ENCODE data around the gene SND1. TPM values are rescaled to one million over a fixed set of nuclear protein-coding genes. Genes with fewer than 3 reads are reported as not detected.

The SND1 gene
- total RNA-seq, 2 experiments from 2014 or later = 158 to 166 TPM

GRCh38 chr7:128007303-128007680 lies 355.3 kb downstream of the SND1 start:
- H3K27ac Mint-ChIP-seq = no peak overlapping the region
- no peak for DNase-seq
- no peaks in the 10 kb centered on the region for H3K36me3 Mint-ChIP-seq
- no peak for ATAC-seq
- no peaks in the 10 kb centered on the region for H3K27me3 Mint-ChIP-seq
- peaks cover 13% of the 10 kb centered on the region for H3K4me1 Mint-ChIP-seq
- CTCF ChIA-PET = no interaction called here
- H3K9me3 Mint-ChIP-seq (ENCODE audit: low read depth) = no peaks in the 10 kb centered on the region
- no peak overlapping the region for H3K4me3 Mint-ChIP-seq

GRCh38 chr7:128008141-128008540 lies 356.1 kb downstream of the SND1 start:
- CTCF ChIA-PET = no interaction called here
- ATAC-seq (no peak), DNase-seq (no peak)
- no peaks in the 10 kb centered on the region for H3K27me3 Mint-ChIP-seq
- no peaks in the 10 kb centered on the region for H3K36me3 Mint-ChIP-seq
- H3K4me3 Mint-ChIP-seq = no peak overlapping the region
- peaks cover 13% of the 10 kb centered on the region for H3K4me1 Mint-ChIP-seq
- H3K27ac Mint-ChIP-seq = no peak overlapping the region
- H3K9me3 Mint-ChIP-seq (ENCODE audit: low read depth) = no peaks in the 10 kb centered on the region

GRCh38 chr7:128008744-128009143 lies 356.8 kb downstream of the SND1 start:
- no peak overlapping the region for H3K27ac Mint-ChIP-seq

DNA sequence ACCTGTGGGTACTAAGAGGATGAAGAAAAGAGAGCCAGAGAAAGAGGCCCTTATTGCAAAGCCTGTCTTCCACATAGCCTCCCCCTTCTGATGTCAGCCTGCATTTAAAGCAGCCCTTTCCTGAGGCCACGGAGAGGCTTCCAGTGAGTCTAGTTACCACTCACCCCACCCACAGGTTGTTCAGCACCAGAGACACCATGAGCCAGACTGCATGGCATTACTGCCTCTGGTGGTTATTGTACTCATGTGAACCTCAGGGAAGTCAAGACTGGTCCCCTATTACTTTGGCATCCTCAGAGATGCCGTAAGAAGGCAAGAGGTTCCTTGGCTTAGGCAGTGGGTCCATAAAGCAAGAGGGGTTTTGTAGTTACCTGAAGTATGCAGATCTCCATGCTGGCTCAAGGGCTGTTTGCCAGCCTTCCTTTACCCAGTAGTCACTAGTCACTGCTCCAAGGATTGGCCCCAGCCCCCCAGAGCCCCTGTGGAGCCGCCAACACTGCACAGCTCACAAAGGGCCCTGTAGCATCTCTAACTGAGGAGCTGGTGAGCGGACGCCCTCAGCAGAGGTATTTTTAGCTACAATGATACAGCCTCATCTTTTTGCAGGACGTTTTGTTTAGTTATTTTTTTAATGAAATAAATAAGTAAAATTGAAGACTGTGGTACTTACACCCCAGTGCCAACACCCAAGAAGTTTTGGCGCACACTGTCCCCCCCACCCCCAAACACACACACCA lies 358.6 kb downstream of the SND1 start:
- H3K27me3 Mint-ChIP-seq = no peaks in the 10 kb centered on the region
- H3K9me3 Mint-ChIP-seq (ENCODE audit: low read depth) = no peaks in the 10 kb centered on the region
- CTCF ChIA-PET = no interaction called here
- DNase-seq = no peak
- H3K36me3 Mint-ChIP-seq = no peaks in the 10 kb centered on the region
- no peaks in the 10 kb centered on the region for H3K4me1 Mint-ChIP-seq
- no peak overlapping the region for H3K4me3 Mint-ChIP-seq
- no peak overlapping the region for H3K27ac Mint-ChIP-seq
- ATAC-seq = no peak

More at GRCh38 chr7:128008744-128009143, 356.8 kb downstream of the SND1 start:
- CTCF ChIA-PET = no interaction called here
- Mint-ChIP-seq H3K4me3 (no peak overlapping the region), H3K27me3 (no peaks in the 10 kb centered on the region), H3K36me3 (no peaks in the 10 kb centered on the region), H3K4me1 (peaks cover 8% of the 10 kb centered on the region), H3K9me3 (ENCODE audit: low read depth) (no peaks in the 10 kb centered on the region)
- DNase-seq = no peak
- no peak for ATAC-seq

- Mint-ChIP-seq H3K9me3 (ENCODE audit: low read depth) (no peaks in the 10 kb centered on the region), H3K4me1 (no peaks in the 10 kb centered on the region), H3K27me3 (no peaks in the 10 kb centered on the region), H3K4me3 (no peak overlapping the region), H3K27ac (no peak overlapping the region), H3K36me3 (no peaks in the 10 kb centered on the region)
- CTCF ChIA-PET = no interaction called here
- no peak for ATAC-seq
- DNase-seq = no peak
These were observed 359.2 kb downstream of the SND1 start for GRCh38 chr7:128011131-128011661.

- Mint-ChIP-seq H3K27ac (no peak overlapping the region), H3K36me3 (no peaks in the 10 kb centered on the region), H3K4me3 (no peak overlapping the region), H3K9me3 (ENCODE audit: low read depth) (no peaks in the 10 kb centered on the region), H3K27me3 (no peaks in the 10 kb centered on the region), H3K4me1 (no peaks in the 10 kb centered on the region)
- CTCF ChIA-PET = interaction anchor here (0.9 to 1.1 kb wide), 2 partner anchors 15 to 195 kb away, joined by 3 read pairs; no protein-coding TSS in a partner anchor
- no peak for ATAC-seq
- DNase-seq = no peak
These were observed 362.8 kb downstream of the SND1 start for GRCh38 chr7:128014811-128015210.

- H3K36me3 Mint-ChIP-seq = peaks cover 3% of the 10 kb centered on the region
- H3K27ac Mint-ChIP-seq = no peak overlapping the region
- H3K4me3 Mint-ChIP-seq = no peak overlapping the region
- H3K9me3 Mint-ChIP-seq (ENCODE audit: low read depth) = no peaks in the 10 kb centered on the region
- H3K27me3 Mint-ChIP-seq = no peaks in the 10 kb centered on the region
- H3K4me1 Mint-ChIP-seq = no peaks in the 10 kb centered on the region
- ATAC-seq = no peak
- CTCF ChIA-PET = interaction anchor here (0.9 kb wide), 1 partner anchor 9 kb away, joined by 4 read pairs; no protein-coding TSS in a partner anchor
- no peak for DNase-seq
These were observed 365.5 kb downstream of the SND1 start for GRCh38 chr7:128017460-128017859.

DNA sequence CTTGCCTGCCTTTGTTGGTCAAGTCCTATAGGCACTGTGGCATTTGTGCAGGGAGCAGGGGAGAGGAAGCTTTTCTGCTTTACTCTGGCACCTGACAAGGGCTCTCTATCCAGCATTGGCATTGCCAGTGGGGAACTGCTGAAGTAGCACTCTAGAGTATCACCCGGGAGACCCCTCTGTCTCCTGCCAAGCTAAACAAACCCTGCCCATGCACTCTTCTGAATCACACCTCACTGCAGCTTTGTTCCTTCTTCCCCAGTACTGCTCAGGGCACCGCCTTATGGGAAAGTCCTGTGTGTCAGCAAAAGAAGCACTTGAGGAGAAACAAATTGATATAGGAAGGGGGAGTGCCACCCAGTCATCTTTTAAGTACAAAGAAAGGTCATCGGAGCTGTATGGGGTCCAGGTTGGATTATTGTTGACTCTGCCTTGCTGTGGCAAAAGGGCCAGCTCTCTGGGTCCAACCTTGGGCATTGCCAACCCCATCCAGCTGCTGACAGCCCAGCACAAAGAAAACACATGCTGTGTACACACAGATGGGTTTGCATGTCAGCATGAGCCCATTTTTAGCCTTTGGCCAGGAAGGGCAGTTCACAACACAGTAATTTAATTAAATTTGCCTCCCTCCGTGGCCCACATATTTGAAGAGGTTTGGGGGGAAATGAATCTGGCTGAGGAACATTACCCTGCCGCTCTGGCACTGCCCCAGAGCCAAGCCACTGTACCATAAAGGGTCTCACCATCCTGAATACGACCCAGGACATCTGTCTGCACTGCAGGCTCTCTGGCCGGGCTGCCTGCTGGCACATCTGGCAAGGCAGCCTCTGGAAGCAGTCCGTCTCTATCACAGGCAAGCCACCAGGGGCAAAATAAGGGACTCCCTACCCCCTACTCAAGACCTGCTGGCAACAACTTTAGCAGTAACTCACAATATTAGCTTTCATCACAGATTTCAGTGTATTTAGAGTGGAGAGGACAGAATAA lies 366.2 kb downstream of the SND1 start:
- no peaks in the 10 kb centered on the region for H3K4me1 Mint-ChIP-seq
- ATAC-seq = no peak
- no peak for DNase-seq
- no peak overlapping the region for H3K4me3 Mint-ChIP-seq
- H3K27me3 Mint-ChIP-seq = no peaks in the 10 kb centered on the region
- H3K9me3 Mint-ChIP-seq (ENCODE audit: low read depth) = no peaks in the 10 kb centered on the region
- peaks cover 3% of the 10 kb centered on the region for H3K36me3 Mint-ChIP-seq
- CTCF ChIA-PET = interaction anchor here (0.9 kb wide), 1 partner anchor 8 kb away, joined by 4 read pairs; no protein-coding TSS in a partner anchor
- no peak overlapping the region for H3K27ac Mint-ChIP-seq

DNA sequence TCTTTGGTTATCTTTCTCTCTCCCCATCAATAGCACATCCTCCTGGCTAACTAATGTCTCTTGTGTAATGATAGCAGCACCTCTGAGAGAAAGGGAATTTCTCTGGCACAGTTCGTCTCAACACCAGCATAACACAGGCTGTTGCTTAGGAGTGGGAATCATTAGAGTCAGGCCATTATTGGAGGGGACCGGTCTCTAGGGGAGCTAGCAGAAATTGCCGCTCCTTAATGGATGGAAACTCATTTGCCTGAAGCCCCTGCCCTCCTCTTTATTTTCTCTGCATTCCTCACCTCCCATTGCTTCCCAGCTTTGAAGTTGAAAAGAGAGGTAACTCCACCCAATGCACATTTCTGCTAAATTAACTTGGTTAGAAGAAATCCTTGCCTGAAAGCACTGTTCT lies 367.3 kb downstream of the SND1 start:
- CTCF ChIA-PET = no interaction called here
- no peak for ATAC-seq
- no peaks in the 10 kb centered on the region for H3K4me1 Mint-ChIP-seq
- H3K9me3 Mint-ChIP-seq (ENCODE audit: low read depth) = no peaks in the 10 kb centered on the region
- H3K27me3 Mint-ChIP-seq = no peaks in the 10 kb centered on the region
- H3K4me3 Mint-ChIP-seq = no peak overlapping the region
- no peak overlapping the region for H3K27ac Mint-ChIP-seq
- peaks cover 3% of the 10 kb centered on the region for H3K36me3 Mint-ChIP-seq
- DNase-seq = no peak

GRCh38 chr7:128020159-128020558 lies 368.2 kb downstream of the SND1 start:
- H3K27me3 Mint-ChIP-seq = no peaks in the 10 kb centered on the region
- H3K4me3 Mint-ChIP-seq = no peak overlapping the region
- no peak overlapping the region for H3K27ac Mint-ChIP-seq
- peaks cover 3% of the 10 kb centered on the region for H3K36me3 Mint-ChIP-seq
- no peaks in the 10 kb centered on the region for H3K9me3 Mint-ChIP-seq (ENCODE audit: low read depth)
- DNase-seq (no peak), ATAC-seq (no peak)
- CTCF ChIA-PET = interaction anchor here (1.3 kb wide), 1 partner anchor 314 kb away, joined by 3 read pairs; no protein-coding TSS in a partner anchor
- no peaks in the 10 kb centered on the region for H3K4me1 Mint-ChIP-seq

- CTCF ChIA-PET = interaction anchor here (1.7 kb wide), 1 partner anchor 9 kb away, joined by 3 read pairs; no protein-coding TSS in a partner anchor
- H3K27me3 Mint-ChIP-seq = no peaks in the 10 kb centered on the region
- DNase-seq (no peak), ATAC-seq (no peak)
- peaks cover 3% of the 10 kb centered on the region for H3K36me3 Mint-ChIP-seq
- H3K9me3 Mint-ChIP-seq (ENCODE audit: low read depth) = no peaks in the 10 kb centered on the region
- H3K4me3 Mint-ChIP-seq = no peak overlapping the region
- H3K27ac Mint-ChIP-seq = no peak overlapping the region
- no peaks in the 10 kb centered on the region for H3K4me1 Mint-ChIP-seq
These were observed 369.4 kb downstream of the SND1 start for GRCh38 chr7:128021366-128021765.

GRCh38 chr7:128022631-128023532 lies 370.9 kb downstream of the SND1 start:
- H3K4me1 Mint-ChIP-seq = no peaks in the 10 kb centered on the region

More at GRCh38 chr7:128022631-128023532, 370.9 kb downstream of the SND1 start:
- no peaks in the 10 kb centered on the region for H3K27me3 Mint-ChIP-seq
- peaks cover 3% of the 10 kb centered on the region for H3K36me3 Mint-ChIP-seq
- no peak overlapping the region for H3K27ac Mint-ChIP-seq
- no peaks in the 10 kb centered on the region for H3K9me3 Mint-ChIP-seq (ENCODE audit: low read depth)
- ATAC-seq (no peak), DNase-seq (no peak)
- H3K4me3 Mint-ChIP-seq = no peak overlapping the region
- CTCF ChIA-PET = interaction anchor here (0.6 kb wide), 1 partner anchor 159 kb away, joined by 3 read pairs; no protein-coding TSS in a partner anchor

Measured in activated CD8-positive, alpha-beta memory T cell treated with anti-CD3 and anti-CD28 coated beads, Interleukin-2, amount 10 ng/mL, durations not matched to agents 7 days and 5 days (primary cell).